ENCODE measurements around the gene CEACAM4. TPM values are rescaled to one million over a fixed set of nuclear protein-coding genes. Genes with fewer than 3 reads are reported as not detected.

CEACAM4 gene
- total RNA-seq, 1 donor from 2014 or later = not detected

DNA sequence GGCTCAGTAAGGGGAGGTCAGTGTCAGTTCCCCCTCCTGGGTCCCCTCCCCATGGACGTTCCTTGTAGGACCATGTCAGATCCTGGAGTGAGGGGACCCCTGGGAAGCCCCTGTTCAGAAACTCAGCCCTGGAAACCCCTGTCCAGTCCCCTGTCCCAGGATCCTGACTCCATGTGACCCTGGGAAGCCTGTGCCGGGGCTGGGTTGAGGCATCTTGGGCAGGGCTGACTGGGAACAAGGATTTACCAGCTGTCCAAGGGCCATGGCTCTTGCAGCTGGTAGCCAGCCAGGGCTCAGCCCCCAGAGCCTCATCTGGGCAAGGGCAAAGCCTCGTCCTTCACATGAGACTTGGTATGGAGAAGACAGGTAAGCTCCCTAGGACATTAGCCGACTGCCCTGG lies 25.1 kb downstream of the CEACAM4 start:
- TF ChIP-seq, protein P1, sequence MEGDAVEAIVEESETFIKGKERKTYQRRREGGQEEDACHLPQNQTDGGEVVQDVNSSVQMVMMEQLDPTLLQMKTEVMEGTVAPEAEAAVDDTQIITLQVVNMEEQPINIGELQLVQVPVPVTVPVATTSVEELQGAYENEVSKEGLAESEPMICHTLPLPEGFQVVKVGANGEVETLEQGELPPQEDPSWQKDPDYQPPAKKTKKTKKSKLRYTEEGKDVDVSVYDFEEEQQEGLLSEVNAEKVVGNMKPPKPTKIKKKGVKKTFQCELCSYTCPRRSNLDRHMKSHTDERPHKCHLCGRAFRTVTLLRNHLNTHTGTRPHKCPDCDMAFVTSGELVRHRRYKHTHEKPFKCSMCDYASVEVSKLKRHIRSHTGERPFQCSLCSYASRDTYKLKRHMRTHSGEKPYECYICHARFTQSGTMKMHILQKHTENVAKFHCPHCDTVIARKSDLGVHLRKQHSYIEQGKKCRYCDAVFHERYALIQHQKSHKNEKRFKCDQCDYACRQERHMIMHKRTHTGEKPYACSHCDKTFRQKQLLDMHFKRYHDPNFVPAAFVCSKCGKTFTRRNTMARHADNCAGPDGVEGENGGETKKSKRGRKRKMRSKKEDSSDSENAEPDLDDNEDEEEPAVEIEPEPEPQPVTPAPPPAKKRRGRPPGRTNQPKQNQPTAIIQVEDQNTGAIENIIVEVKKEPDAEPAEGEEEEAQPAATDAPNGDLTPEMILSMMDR (IDR thresholded peaks at IDR 0.05) = no peak
- Mint-ChIP-seq H3K4me1 (ENCODE audit: unreplicated experiment) (no peaks in the 10 kb centered on the region), H3K9me3 (ENCODE audit: unreplicated experiment) (no peaks in the 10 kb centered on the region), H3K27me3 (ENCODE audit: unreplicated experiment) (peaks cover 11% of the 10 kb centered on the region), H3K27ac (ENCODE audit: unreplicated experiment) (no peak overlapping the region), H3K4me3 (ENCODE audit: unreplicated experiment) (no peak overlapping the region), H3K36me3 (ENCODE audit: unreplicated experiment) (no peaks in the 10 kb centered on the region)
- no peak for DNase-seq (ENCODE audit: extremely low spot score, unreplicated experiment)

DNA sequence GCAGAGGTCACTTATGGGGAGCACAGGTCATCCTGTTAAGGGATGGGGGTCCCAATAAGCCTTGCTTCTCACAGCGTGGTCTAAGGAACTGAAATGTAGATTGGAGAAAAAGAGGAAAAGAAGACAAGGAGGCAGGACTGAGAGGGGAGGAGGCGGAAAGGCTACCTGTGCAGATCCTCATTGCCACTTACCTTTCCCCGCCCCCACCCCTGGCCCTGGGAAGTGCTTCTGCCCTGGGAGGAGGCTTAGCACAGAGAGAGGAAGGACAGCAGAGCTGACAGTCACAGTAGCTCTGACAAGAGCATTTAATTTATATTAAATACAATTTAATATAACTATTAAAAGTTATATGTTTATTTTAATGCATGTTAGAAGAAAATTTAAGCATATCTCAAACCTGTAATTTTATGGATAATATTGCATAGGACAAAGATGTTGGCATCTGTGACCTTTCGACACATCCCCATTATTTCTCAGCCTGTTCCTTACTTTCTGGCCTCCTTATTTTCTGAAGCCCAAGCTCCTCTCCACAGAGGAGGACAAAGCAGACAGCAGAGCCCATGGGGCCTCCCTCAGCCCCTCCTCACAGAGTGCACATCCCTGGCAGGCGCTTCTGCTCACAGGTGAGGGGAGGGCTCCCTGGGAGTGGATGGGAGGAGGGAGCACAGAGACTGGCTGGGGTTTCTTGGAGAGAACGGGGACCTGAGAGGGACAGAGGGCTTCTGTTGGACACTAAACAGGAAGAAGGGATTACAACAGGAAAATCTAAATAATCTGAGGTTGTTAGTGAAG lies 27.5 kb downstream of the CEACAM4 start:
- peaks cover 11% of the 10 kb centered on the region for H3K27me3 Mint-ChIP-seq (ENCODE audit: unreplicated experiment)
- H3K9me3 Mint-ChIP-seq (ENCODE audit: unreplicated experiment) = no peaks in the 10 kb centered on the region
- H3K4me3 Mint-ChIP-seq (ENCODE audit: unreplicated experiment) = no peak overlapping the region
- no peak overlapping the region for H3K27ac Mint-ChIP-seq (ENCODE audit: unreplicated experiment)
- no peak for DNase-seq (ENCODE audit: extremely low spot score, unreplicated experiment)
- H3K4me1 Mint-ChIP-seq (ENCODE audit: unreplicated experiment) = no peaks in the 10 kb centered on the region
- no peaks in the 10 kb centered on the region for H3K36me3 Mint-ChIP-seq (ENCODE audit: unreplicated experiment)
- TF ChIP-seq, protein P1 (IDR thresholded peaks at IDR 0.05) = no peak

DNA sequence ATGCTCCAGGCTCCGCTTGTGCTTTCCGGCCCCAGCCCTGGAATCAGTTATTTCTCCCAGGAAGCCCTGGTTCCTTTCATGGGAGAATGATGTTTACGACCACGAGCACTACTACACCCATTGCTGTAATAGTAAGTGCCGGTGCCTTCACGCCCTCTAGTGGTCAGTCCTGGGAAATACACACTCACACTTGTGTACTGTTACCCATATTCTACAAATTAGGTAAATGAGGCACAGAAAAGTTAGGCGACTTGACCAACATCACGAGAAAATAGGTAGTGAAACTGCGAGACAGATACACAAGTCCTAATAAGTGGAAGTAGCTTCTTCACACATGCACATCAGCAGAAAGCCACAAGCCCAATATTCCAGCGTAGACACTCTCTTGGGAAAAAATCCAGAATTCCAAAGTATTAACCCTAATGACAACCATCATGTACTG lies 29.3 kb downstream of the CEACAM4 start:
- no peaks in the 10 kb centered on the region for H3K9me3 Mint-ChIP-seq (ENCODE audit: unreplicated experiment)
- no peak overlapping the region for H3K4me3 Mint-ChIP-seq (ENCODE audit: unreplicated experiment)
- DNase-seq (ENCODE audit: extremely low spot score, unreplicated experiment) = peak; percentile 84

GRCh38 chr19:41595890-41596280 lies 31.0 kb downstream of the CEACAM4 start:
- H3K36me3 Mint-ChIP-seq (ENCODE audit: unreplicated experiment) = no peaks in the 10 kb centered on the region
- H3K27me3 Mint-ChIP-seq (ENCODE audit: unreplicated experiment) = peaks cover 7% of the 10 kb centered on the region
- DNase-seq (ENCODE audit: extremely low spot score, unreplicated experiment) = peak; percentile 73
- no peak overlapping the region for H3K4me3 Mint-ChIP-seq (ENCODE audit: unreplicated experiment)
- TF ChIP-seq, protein P1 (IDR thresholded peaks at IDR 0.05) = no peak
- H3K4me1 Mint-ChIP-seq (ENCODE audit: unreplicated experiment) = no peaks in the 10 kb centered on the region
- H3K9me3 Mint-ChIP-seq (ENCODE audit: unreplicated experiment) = no peaks in the 10 kb centered on the region
- no peak overlapping the region for H3K27ac Mint-ChIP-seq (ENCODE audit: unreplicated experiment)

More for the DNA sequence above, 29.3 kb downstream of the CEACAM4 start:
- TF ChIP-seq, protein P1 (IDR thresholded peaks at IDR 0.05) = peak; percentile 90
- H3K27ac Mint-ChIP-seq (ENCODE audit: unreplicated experiment) = no peak overlapping the region
- H3K27me3 Mint-ChIP-seq (ENCODE audit: unreplicated experiment) = peaks cover 7% of the 10 kb centered on the region
- no peaks in the 10 kb centered on the region for H3K36me3 Mint-ChIP-seq (ENCODE audit: unreplicated experiment)
- H3K4me1 Mint-ChIP-seq (ENCODE audit: unreplicated experiment) = no peaks in the 10 kb centered on the region

GRCh38 chr19:41595258-41595889 lies 31.5 kb downstream of the CEACAM4 start:
- Mint-ChIP-seq H3K27me3 (ENCODE audit: unreplicated experiment) (peaks cover 5% of the 10 kb centered on the region), H3K4me3 (ENCODE audit: unreplicated experiment) (no peak overlapping the region), H3K27ac (ENCODE audit: unreplicated experiment) (no peak overlapping the region), H3K36me3 (ENCODE audit: unreplicated experiment) (no peaks in the 10 kb centered on the region), H3K4me1 (ENCODE audit: unreplicated experiment) (no peaks in the 10 kb centered on the region), H3K9me3 (ENCODE audit: unreplicated experiment) (peaks cover 2% of the 10 kb centered on the region)
- TF ChIP-seq, protein P1 (IDR thresholded peaks at IDR 0.05) = peak; percentile 61
- peak; percentile 32 for DNase-seq (ENCODE audit: extremely low spot score, unreplicated experiment)
